GM23338 (cell line): Measurements from ENCODE around the gene SUGCT. TPM values are rescaled to one million over a fixed set of nuclear protein-coding genes. Genes with fewer than 3 reads are reported as not detected.

Experiments used
- ATAC-seq: fragments of 200-7000 bp; cut with Tn5 transposase; 3 replicates; pipeline ENCODE4 v1.9.1; 2020
- DNase-seq: peaks from one replicate; pipeline ENCODE4 v3.0.0-alpha.2; 2015; ENCODE audit warnings: low spot score
- H2AFZ ChIP-seq: fragments of 200-600 bp; sonication (generic); 2 replicates; pipeline ENCODE4 v1.8.0; 2016; ENCODE audit warnings: antibody characterized with exemption, mild to moderate bottlenecking, moderate library complexity
- H3F3A ChIP-seq: fragments of 200-600 bp; sonication (generic); replicated peaks from 2 replicates; pipeline ENCODE4 v1.8.0; 2017; ENCODE audit warnings: antibody characterized with exemption, mixed run types, low read depth
- H3K27ac ChIP-seq: fragments of 200-600 bp; sonication (generic); 2 replicates; pipeline ENCODE4 v1.6.1; 2016; ENCODE audit warnings: low read depth
- H3K27me3 ChIP-seq: fragments of 200-600 bp; sonication (generic); 2 replicates; pipeline ENCODE4 v1.8.0; 2016; ENCODE audit warnings: mild to moderate bottlenecking, mixed run types, moderate library complexity; ENCODE audit not compliant: insufficient read depth
- H3K36me3 ChIP-seq: fragments of 200-600 bp; sonication (generic); 2 replicates; pipeline ENCODE4 v1.8.0; 2016; ENCODE audit warnings: mild to moderate bottlenecking; ENCODE audit not compliant: insufficient read depth
- H3K4me1 ChIP-seq: fragments of 200-600 bp; sonication (generic); 2 replicates; pipeline ENCODE4 v1.8.0; 2016; ENCODE audit warnings: mild to moderate bottlenecking, moderate library complexity; ENCODE audit not compliant: insufficient read depth
- H3K4me2 ChIP-seq: fragments of 200-600 bp; sonication (generic); 2 replicates; pipeline ENCODE4 v1.7.1; 2017; ENCODE audit warnings: mixed run types
- H3K4me3 ChIP-seq: fragments of 200-600 bp; sonication (generic); 2 replicates; pipeline ENCODE4 v1.6.1; 2016; ENCODE audit warnings: mixed run types
- H3K79me2 ChIP-seq: fragments of 200-600 bp; sonication (generic); replicated peaks from 2 replicates; pipeline ENCODE4 v1.8.0; 2017; ENCODE audit warnings: mild to moderate bottlenecking; ENCODE audit not compliant: insufficient read depth
- H3K9me2 ChIP-seq: fragments of 200-600 bp; sonication (generic); 2 replicates; pipeline ENCODE4 v1.8.0; 2017; ENCODE audit not compliant: insufficient read depth
- H4K20me1 ChIP-seq: fragments of 200-600 bp; sonication (generic); replicated peaks from 2 replicates; pipeline ENCODE4 v1.8.0; 2017; ENCODE audit warnings: mild to moderate bottlenecking; ENCODE audit not compliant: insufficient read depth
- H3K27ac Mint-ChIP-seq: 2 replicates; pipeline ENCODE4 v1.8.0; 2020; ENCODE audit warnings: inconsistent platforms, mild to moderate bottlenecking, moderate library complexity, mixed read lengths
- H3K27me3 Mint-ChIP-seq: 3 replicates; pipeline ENCODE4 v1.8.0; 2022; ENCODE audit warnings: low read depth, mild to moderate bottlenecking, moderate library complexity, mixed read lengths, inconsistent platforms; ENCODE audit not compliant: insufficient read depth, poor library complexity
- H3K36me3 Mint-ChIP-seq: 3 replicates; pipeline ENCODE4 v1.8.0; 2021; ENCODE audit warnings: low read depth, mild to moderate bottlenecking, inconsistent platforms, moderate library complexity, mixed read lengths
- H3K4me1 Mint-ChIP-seq: 3 replicates; pipeline ENCODE4 v1.8.0; 2020; ENCODE audit warnings: mild to moderate bottlenecking, inconsistent platforms, mixed read lengths
- H3K4me3 Mint-ChIP-seq: 3 replicates; pipeline ENCODE4 v1.8.0; 2021; ENCODE audit warnings: moderate library complexity, mild to moderate bottlenecking, inconsistent platforms, mixed read lengths
- H3K9me3 Mint-ChIP-seq: 3 replicates; pipeline ENCODE4 v1.8.0; 2020; ENCODE audit warnings: moderate library complexity, mild to moderate bottlenecking, inconsistent platforms, mixed read lengths
- CREB1 ChIP-seq: fragments of 250-450 bp; sonication (Bioruptor Pico); IDR thresholded peaks from 2 replicates; pipeline ENCODE4 v1.5.0; 2020; ENCODE audit warnings: low read depth, mild to moderate bottlenecking, moderate library complexity
- EZH2 ChIP-seq: fragments of 200-600 bp; sonication (generic); IDR thresholded peaks from one replicate; pipeline ENCODE4 v1.8.0; 2017; ENCODE audit warnings: antibody characterized with exemption, mild to moderate bottlenecking, low read depth; ENCODE audit not compliant: unreplicated experiment
- NANOG ChIP-seq: IDR thresholded peaks from 2 replicates; pipeline ENCODE4 v1.6.1; 2016; ENCODE audit warnings: antibody characterized with exemption, borderline replicate concordance
- POLR2AphosphoS5 ChIP-seq: IDR thresholded peaks from 2 replicates; pipeline ENCODE4 v1.6.1; 2016; ENCODE audit warnings: antibody characterized with exemption, low read depth
- ZNF114 ChIP-seq: fragments of 250-450 bp; sonication (Bioruptor Pico); IDR thresholded peaks from 2 replicates; pipeline ENCODE4 v1.5.0; 2020; ENCODE audit warnings: mild to moderate bottlenecking, moderate library complexity
- polyA plus RNA-seq: library from polyadenylated mRNA; unstranded; fragments of >200 nt; fragmentation: Nextera tagmentation; extraction: Ambion mirVana; gene quantifications from 2 replicates; pipeline ENCODE4 v1.2.1, GENCODE V29; 2016
- total RNA-seq: library from RNA; depleted of rRNA; stranded (reverse); fragments of >200 nt; shearing (Covaris generic); gene quantifications from 2 replicates; pipeline ENCODE4 v1.2.3, GENCODE V29; 2014
- TF ChIP-seq, protein P1 (sequence below), 2 experiments: fragments of 200-600 bp in 1 of 2; sonication (generic) in 1 of 2; conservative IDR thresholded peaks; 2 replicates each; pipeline versions ENCODE4 v1.5.1 to v1.6.1; 2016 to 2017; ENCODE audit warnings: antibody characterized with exemption in 2 of 2, low read depth in 2 of 2, mild to moderate bottlenecking in 2 of 2, moderate library complexity in 1 of 2
- TF ChIP-seq, protein P2 (sequence below): fragments of 250-450 bp; sonication (Bioruptor Pico); IDR thresholded peaks from 2 replicates; pipeline ENCODE4 v1.5.0; 2020; ENCODE audit warnings: mild to moderate bottlenecking, moderate library complexity
- TF ChIP-seq, protein P3 (sequence below): IDR thresholded peaks from one replicate; pipeline ENCODE4 v1.6.1; 2018; ENCODE audit warnings: antibody characterized with exemption; ENCODE audit not compliant: unreplicated experiment
- TF ChIP-seq, protein P4 (sequence below): IDR thresholded peaks from 2 replicates; pipeline ENCODE4 v1.6.1; 2016; ENCODE audit warnings: antibody characterized with exemption

SUGCT gene
- total and polyA plus RNA-seq, 2 experiments from 2014 or later = 4.2 to 5.6 TPM

DNA sequence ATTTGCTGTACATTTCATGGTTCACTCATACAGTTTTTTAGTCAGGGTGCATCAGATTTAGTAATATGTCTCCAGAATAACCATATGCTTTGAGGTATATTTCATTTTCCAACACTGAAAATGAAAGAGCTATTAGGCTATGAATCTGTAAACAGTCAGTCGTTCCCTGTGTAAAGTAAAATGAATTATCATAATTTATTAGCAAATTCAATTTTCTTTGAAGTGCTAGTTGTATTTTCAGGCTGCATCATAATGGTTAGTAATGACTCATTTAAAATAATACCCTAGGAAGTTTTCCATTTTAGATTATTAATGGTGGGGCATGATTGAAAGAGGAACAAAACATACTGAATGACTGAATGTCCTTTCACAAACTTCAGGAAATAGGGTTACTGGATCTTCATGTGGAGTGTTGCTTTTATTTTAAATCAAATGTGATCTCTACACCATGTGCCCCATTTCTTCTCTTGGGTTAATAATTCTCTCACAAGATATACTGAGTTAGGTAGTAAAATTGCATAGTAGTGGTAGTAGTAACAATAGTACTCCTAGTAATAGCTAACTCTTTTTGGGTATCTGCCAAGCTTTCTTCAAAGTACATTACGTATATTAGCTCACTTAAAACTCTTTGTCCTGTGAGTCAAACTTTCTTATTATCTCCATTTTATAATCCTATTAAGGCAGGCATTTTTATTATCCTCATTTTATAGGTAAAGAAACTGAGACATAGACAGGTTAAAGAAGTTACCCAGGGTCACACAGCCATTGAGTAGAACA is 476.5 kb downstream of the SUGCT start:
- H3K4me2 ChIP-seq = no peak overlapping the region
- H2AFZ ChIP-seq = no peak overlapping the region
- no peaks in the 10 kb centered on the region for H3K4me1 ChIP-seq
- H3K9me3 Mint-ChIP-seq = no peaks in the 10 kb centered on the region
- TF ChIP-seq POLR2AphosphoS5 (no peak), ZNF114 (CRISPR knock-in tag) (no peak), CREB1 (CRISPR knock-in tag) (no peak), NANOG (no peak), EZH2 (no peak)
- TF ChIP-seq, protein P1, sequence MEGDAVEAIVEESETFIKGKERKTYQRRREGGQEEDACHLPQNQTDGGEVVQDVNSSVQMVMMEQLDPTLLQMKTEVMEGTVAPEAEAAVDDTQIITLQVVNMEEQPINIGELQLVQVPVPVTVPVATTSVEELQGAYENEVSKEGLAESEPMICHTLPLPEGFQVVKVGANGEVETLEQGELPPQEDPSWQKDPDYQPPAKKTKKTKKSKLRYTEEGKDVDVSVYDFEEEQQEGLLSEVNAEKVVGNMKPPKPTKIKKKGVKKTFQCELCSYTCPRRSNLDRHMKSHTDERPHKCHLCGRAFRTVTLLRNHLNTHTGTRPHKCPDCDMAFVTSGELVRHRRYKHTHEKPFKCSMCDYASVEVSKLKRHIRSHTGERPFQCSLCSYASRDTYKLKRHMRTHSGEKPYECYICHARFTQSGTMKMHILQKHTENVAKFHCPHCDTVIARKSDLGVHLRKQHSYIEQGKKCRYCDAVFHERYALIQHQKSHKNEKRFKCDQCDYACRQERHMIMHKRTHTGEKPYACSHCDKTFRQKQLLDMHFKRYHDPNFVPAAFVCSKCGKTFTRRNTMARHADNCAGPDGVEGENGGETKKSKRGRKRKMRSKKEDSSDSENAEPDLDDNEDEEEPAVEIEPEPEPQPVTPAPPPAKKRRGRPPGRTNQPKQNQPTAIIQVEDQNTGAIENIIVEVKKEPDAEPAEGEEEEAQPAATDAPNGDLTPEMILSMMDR (conservative IDR thresholded peaks at IDR 0.05; ENCODE audit: low read depth in 2 of 2) = no peak
- TF ChIP-seq, protein P2, sequence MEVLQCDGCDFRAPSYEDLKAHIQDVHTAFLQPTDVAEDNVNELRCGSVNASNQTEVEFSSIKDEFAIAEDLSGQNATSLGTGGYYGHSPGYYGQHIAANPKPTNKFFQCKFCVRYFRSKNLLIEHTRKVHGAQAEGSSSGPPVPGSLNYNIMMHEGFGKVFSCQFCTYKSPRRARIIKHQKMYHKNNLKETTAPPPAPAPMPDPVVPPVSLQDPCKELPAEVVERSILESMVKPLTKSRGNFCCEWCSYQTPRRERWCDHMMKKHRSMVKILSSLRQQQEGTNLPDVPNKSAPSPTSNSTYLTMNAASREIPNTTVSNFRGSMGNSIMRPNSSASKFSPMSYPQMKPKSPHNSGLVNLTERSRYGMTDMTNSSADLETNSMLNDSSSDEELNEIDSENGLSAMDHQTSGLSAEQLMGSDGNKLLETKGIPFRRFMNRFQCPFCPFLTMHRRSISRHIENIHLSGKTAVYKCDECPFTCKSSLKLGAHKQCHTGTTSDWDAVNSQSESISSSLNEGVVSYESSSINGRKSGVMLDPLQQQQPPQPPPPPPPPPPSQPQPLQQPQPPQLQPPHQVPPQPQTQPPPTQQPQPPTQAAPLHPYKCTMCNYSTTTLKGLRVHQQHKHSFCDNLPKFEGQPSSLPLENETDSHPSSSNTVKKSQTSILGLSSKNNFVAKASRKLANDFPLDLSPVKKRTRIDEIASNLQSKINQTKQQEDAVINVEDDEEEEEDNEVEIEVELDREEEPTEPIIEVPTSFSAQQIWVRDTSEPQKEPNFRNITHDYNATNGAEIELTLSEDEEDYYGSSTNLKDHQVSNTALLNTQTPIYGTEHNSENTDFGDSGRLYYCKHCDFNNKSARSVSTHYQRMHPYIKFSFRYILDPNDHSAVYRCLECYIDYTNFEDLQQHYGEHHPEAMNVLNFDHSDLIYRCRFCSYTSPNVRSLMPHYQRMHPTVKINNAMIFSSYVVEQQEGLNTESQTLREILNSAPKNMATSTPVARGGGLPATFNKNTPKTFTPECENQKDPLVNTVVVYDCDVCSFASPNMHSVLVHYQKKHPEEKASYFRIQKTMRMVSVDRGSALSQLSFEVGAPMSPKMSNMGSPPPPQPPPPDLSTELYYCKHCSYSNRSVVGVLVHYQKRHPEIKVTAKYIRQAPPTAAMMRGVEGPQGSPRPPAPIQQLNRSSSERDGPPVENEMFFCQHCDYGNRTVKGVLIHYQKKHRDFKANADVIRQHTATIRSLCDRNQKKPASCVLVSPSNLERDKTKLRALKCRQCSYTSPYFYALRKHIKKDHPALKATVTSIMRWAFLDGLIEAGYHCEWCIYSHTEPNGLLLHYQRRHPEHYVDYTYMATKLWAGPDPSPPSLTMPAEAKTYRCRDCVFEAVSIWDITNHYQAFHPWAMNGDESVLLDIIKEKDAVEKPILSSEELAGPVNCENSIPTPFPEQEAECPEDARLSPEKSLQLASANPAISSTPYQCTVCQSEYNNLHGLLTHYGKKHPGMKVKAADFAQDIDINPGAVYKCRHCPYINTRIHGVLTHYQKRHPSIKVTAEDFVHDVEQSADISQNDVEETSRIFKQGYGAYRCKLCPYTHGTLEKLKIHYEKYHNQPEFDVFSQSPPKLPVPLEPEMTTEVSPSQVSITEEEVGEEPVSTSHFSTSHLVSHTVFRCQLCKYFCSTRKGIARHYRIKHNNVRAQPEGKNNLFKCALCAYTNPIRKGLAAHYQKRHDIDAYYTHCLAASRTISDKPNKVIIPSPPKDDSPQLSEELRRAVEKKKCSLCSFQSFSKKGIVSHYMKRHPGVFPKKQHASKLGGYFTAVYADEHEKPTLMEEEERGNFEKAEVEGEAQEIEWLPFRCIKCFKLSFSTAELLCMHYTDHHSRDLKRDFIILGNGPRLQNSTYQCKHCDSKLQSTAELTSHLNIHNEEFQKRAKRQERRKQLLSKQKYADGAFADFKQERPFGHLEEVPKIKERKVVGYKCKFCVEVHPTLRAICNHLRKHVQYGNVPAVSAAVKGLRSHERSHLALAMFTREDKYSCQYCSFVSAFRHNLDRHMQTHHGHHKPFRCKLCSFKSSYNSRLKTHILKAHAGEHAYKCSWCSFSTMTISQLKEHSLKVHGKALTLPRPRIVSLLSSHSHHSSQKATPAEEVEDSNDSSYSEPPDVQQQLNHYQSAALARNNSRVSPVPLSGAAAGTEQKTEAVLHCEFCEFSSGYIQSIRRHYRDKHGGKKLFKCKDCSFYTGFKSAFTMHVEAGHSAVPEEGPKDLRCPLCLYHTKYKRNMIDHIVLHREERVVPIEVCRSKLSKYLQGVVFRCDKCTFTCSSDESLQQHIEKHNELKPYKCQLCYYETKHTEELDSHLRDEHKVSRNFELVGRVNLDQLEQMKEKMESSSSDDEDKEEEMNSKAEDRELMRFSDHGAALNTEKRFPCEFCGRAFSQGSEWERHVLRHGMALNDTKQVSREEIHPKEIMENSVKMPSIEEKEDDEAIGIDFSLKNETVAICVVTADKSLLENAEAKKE (CRISPR knock-in tag) = no peak
- TF ChIP-seq, protein P3, sequence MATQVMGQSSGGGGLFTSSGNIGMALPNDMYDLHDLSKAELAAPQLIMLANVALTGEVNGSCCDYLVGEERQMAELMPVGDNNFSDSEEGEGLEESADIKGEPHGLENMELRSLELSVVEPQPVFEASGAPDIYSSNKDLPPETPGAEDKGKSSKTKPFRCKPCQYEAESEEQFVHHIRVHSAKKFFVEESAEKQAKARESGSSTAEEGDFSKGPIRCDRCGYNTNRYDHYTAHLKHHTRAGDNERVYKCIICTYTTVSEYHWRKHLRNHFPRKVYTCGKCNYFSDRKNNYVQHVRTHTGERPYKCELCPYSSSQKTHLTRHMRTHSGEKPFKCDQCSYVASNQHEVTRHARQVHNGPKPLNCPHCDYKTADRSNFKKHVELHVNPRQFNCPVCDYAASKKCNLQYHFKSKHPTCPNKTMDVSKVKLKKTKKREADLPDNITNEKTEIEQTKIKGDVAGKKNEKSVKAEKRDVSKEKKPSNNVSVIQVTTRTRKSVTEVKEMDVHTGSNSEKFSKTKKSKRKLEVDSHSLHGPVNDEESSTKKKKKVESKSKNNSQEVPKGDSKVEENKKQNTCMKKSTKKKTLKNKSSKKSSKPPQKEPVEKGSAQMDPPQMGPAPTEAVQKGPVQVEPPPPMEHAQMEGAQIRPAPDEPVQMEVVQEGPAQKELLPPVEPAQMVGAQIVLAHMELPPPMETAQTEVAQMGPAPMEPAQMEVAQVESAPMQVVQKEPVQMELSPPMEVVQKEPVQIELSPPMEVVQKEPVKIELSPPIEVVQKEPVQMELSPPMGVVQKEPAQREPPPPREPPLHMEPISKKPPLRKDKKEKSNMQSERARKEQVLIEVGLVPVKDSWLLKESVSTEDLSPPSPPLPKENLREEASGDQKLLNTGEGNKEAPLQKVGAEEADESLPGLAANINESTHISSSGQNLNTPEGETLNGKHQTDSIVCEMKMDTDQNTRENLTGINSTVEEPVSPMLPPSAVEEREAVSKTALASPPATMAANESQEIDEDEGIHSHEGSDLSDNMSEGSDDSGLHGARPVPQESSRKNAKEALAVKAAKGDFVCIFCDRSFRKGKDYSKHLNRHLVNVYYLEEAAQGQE = no peak
- TF ChIP-seq, protein P4, sequence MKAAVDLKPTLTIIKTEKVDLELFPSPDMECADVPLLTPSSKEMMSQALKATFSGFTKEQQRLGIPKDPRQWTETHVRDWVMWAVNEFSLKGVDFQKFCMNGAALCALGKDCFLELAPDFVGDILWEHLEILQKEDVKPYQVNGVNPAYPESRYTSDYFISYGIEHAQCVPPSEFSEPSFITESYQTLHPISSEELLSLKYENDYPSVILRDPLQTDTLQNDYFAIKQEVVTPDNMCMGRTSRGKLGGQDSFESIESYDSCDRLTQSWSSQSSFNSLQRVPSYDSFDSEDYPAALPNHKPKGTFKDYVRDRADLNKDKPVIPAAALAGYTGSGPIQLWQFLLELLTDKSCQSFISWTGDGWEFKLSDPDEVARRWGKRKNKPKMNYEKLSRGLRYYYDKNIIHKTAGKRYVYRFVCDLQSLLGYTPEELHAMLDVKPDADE = no peak
- no peak overlapping the region for H3K27ac ChIP-seq
- no peak overlapping the region for H3K4me3 Mint-ChIP-seq
- no peaks in the 10 kb centered on the region for H3F3A ChIP-seq
- H3K27me3 ChIP-seq = no peaks in the 10 kb centered on the region
- H3K4me3 ChIP-seq = no peak overlapping the region
- no peaks in the 10 kb centered on the region for H3K4me1 Mint-ChIP-seq
- no peaks in the 10 kb centered on the region for H3K36me3 Mint-ChIP-seq
- no peak for ATAC-seq
- H3K36me3 ChIP-seq = no peaks in the 10 kb centered on the region
- H4K20me1 ChIP-seq = no peaks in the 10 kb centered on the region
- no peak for DNase-seq
- no peak overlapping the region for H3K27ac Mint-ChIP-seq
- no peaks in the 10 kb centered on the region for H3K27me3 Mint-ChIP-seq
- no peaks in the 10 kb centered on the region for H3K79me2 ChIP-seq
- H3K9me2 ChIP-seq = no peaks in the 10 kb centered on the region
